CD4-positive, alpha-beta T cell treated with Interleukin-15 for 4 hours (primary cell): ENCODE measurements around the gene WDR77.

Experiments used
- DNase-seq: peaks from one replicate; pipeline ENCODE4 v3.0.0-alpha.2; 2020; ENCODE audit warnings: low spot score

The WDR77 gene

DNA sequence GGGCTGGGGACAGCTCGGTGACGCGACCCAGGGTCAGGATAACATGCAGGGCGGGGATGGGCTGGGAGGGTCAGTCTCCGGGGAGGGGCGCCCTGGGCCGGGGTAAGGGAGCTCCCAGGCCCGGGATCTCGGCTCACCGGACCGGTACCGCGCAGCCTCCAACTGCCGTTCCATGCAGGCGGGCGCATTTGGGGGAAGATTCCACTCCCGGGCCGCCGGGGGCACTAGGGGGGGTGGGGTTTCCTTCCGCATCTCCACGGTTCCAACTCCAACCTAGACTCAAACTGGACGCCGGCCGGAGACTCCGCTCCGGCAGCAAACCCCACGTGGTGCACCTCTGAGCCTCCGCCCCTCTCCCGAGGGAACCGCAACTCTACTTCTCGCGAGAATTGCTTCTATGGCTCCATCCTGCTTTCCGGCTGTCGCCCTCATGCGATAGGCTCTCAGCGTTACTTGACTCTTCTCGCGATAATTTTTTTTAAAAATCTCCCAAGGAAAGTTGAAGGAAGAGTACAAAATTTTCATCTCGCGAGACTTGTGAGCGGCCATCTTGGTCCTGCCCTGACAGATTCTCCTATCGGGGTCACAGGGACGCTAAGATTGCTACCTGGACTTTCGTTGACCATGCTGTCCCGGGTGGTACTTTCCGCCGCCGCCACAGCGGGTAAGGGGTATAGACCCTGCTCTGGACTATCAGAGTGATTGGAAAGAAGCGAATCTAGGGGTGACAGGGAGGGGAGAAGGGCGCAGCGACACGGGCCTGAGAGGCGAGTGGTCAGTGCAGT, at the start of gene WDR77, which contains the start of gene ATP5PB:
Gene WDR77, minus strand, starts transcription at position 339 of the 785 bp plus-strand sequence. Its CDS starts 87 bp downstream, at position 252.
Gene ATP5PB, plus strand, starts transcription at position 547 of the 785 bp plus-strand sequence. Its CDS starts 78 bp downstream, at position 625.
- DNase-seq = peak; percentile 97

DNA sequence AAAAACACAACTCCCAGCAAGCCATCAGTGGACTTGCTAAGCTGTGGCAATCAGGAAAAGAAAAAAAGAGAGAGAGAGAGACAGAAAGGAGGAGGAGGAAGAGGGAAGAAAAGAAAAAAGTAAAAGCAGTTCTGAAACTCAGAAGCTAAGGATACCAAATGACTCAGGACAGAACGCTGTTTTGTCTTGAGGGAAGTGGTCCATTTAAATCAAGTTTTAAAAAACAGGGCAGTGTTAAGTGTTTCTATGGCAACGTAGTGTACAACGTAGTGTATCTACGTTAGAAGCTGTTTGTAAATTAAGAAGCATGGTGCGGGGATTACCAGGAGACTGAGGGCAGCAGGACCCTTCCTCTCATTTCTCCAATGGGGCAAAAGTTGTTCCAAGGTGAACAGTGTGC, 48.5 kb upstream of the WDR77 start:
- DNase-seq = no peak

DNA sequence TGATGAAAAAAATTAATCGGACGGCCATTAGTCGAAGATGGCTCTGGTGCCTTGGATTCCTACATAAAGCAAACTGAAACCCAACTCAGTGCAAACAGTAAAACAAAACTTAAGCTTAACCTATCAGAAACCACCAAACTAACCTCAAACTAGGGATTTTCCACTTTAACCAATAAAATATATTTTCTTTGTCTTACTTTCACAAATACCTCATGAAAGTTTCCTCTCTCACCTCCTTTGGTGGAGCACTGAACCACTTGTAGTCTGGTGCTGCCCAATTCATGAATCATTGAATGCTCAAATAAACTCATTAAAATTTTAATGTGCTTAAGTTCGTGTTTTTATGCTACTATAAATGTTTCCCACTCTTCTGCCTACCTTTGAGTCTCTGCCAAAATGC, 47.3 kb upstream of the WDR77 start:
- DNase-seq = no peak

DNA sequence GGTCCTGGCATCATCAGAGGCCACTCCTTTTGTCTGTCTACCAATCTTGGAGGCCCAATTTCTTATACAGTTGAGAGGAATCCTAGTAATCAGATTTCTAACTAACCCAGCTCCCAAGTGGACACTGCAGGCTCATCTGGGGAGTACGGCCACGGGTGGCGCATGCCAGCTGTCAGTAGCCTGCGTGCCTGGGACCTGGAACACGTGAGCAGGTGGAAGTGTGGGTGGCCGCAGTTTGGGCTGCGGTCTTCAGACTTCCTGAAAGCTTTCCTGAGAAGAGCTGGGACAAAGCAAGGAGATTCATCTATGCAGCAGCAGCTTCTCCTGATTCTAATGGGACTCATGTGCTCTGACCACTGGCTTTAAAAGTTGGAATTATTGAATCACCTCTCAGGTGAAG, 42.0 kb upstream of the WDR77 start:
- DNase-seq = no peak

DNA sequence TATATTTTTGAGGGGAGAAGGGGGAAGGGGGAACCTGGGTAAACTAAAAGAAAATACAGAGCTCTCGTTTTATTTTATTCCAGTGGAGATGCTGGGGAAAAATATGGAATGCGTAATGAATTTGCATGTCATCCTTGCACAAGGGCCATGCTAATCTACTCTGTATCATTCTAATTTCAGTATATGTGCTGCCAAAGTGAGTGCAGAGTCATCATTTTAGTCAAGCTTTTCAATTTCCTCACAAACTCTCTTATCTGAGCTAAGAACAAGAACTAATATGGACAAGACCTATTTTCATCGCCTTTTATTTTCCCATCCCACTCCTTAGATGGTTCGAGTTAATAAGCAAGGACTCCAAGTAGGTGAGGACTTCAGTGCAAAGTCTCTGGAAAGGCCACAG, 41.2 kb upstream of the WDR77 start:
- DNase-seq = no peak

DNA sequence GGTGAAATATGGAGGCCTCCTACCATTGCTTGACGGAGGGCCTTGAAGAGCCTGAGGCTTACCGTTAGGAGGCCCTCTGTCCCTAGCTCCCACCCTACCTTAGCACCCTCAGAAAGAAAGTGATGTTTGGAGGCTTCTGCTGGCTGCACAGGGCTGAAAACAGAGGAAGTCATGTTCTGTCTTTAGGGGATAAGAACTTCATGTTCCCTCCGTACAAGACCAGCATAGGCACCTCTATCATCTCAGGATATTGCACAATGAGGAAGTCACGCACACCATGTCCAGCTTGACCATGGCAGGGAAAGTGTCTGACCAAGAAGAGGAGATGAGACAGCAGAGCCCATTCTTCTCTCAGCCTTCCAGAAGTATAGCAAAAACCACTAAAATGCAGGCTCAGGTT, 40.5 kb upstream of the WDR77 start:
- DNase-seq = no peak

DNA sequence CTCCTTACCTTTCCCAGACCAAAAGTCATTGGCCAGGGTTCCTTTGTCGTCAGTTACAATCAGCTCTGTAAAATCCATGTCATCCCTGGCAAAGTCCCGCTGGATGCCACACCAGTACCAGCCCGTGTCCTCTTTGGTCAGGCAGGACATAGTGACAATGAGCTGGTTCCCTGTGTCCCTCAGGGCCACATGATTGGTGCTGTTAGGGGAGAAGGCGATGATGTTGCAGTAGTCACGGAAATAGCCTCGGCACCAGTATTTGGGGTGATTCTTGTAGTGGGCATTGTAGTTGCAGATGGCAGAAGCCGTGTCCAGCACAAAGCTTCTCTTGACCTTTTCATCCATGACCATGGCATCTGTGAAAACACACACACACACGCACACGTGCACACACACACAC, 39.6 kb upstream of the WDR77 start:
- no peak for DNase-seq

DNA sequence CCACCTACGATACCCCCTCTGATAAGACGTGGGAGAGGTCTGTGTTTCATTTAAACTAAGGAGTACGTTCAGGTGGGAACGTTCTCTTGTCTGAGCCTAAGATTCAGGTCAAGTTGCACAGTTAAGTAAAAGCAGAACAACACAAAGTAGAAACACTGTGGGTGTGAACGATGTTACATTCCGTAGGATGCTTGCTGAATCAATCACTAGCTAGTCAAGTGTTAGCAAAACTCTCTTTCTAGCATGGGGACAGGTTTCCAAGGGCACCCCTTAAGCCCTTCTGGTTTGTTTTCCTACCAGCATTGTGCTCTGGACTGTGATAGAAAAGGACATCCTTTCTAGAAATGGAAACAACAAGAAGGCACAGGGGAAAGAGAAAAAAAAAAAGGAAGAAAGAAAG, 38.1 kb upstream of the WDR77 start:
- no peak for DNase-seq

DNA sequence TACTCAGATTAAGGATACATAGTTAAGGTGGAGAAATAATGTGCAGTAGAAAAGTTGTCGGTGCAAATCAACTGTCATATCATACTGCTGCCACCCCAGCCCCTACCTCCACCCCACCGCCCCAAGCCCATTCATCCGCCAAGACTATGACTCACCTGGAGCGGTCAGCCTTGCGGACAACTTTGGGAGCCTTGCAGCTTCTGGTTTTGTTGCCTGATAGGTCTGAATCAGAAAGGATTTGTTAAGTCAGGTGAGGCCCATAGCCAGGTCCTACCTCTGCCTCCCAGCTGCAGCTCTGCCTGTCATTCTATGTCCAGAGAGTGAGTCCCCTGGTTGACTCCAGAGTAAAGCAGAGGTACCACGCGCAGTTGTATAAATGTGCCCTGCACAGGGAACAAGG, 37.4 kb upstream of the WDR77 start:
- DNase-seq = no peak

DNA sequence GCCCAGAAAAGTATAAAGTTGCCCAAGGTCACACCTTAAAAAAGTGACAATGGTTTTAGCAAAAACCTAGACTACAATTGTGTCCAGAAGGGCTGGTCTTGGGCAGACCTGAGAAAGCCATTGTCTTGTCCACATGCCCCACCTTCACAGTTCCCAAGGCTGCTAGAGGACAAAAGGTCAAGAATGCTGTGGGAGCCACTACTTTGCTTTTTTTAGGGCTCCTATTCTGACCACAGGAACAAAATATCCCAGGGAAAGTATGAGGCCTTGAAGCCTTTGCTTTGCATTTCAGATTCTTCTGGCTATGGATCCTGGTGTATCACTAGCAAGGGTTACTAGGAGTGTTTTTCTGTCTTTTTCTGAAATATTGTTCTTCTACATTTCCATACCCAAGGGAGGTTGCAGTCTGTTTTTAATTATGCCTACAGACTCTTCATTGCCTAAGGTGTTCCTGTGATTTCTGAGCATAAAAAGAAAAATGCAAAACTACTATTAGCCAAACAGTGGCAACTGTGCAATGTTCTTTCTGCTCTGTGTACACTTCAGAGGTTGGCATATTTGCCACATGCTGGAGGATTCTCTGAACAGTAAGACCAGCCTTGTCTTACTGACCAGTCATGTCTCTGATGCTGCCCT, 35.5 kb upstream of the WDR77 start:
- no peak for DNase-seq

DNA sequence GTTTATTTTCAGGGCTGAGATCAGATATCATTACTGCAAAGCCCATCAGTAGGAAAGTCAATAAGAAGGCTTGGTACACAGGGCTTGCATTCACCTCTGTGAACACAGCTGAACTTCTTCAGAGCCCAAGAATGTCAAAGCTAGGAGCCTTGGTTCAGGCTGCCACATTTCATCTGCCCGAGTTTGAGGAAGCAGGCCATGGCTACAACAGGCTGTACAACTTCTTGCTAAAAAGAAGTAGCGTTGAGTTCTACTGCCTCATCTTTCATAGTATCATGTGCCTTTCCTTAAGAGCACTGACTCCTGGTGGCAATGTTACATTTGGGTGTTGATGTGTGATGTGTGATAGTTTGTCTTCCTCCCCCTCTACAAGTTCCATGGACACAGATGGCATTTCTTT, 34.8 kb upstream of the WDR77 start:
- DNase-seq = no peak

DNA sequence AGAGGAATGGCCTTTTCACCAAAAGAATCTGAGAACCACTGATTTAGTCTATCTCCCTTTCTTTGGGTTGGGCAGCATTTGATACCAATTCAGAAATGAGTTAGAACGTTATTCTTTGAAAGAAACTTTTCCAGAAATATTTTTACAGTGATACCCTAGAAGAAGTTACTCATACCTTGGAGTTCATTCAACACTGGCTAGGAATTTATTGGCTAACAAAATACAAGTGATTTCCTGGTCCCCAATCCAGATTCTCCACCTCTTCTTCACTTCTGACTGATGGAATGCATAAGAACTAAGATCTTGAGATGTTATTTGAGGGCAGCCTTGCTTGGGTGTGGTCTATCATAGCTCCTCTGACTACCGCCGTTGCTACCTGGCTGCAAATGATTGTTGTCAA, 34.1 kb upstream of the WDR77 start:
- DNase-seq = no peak

DNA sequence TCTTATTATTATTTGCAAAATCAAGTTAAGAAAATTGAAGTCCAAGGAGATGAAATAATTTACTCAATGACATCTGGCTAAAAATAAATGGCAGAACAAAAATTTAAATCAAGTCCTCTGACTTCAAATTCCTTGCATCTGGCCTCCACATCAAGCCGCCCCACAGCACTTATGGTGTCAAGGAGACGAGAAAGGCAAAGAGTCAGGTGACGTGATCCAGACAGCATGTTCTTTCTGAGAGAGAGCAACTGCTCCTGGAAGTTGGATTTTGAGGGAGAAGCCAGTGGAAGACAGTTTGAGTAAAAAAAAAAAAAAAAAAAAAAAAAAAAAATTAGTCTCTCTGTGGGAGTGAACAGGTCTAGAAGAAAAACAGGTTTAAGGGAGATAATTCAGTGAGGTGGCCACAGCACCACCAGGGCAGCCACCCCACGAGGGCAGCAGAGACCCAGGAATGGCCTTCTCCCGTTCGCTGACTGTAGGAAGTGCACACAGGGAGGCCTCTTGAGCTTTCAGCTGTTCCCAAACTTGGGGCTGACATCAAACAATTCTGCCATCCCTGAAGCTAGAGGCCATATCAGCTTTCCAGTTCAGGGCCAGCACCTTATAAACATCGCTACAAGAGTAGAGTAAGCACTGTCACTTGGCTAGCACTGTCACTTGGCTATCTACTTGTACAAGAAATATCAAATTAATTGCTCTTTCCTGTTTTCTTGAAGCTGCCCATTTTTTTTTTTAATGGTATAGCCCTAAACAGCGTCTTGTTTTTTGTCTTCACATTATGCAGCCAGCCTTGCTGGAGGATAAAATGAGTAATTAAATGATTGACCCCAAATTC, 32.5 kb upstream of the WDR77 start:
- DNase-seq = peak; percentile 60

DNA sequence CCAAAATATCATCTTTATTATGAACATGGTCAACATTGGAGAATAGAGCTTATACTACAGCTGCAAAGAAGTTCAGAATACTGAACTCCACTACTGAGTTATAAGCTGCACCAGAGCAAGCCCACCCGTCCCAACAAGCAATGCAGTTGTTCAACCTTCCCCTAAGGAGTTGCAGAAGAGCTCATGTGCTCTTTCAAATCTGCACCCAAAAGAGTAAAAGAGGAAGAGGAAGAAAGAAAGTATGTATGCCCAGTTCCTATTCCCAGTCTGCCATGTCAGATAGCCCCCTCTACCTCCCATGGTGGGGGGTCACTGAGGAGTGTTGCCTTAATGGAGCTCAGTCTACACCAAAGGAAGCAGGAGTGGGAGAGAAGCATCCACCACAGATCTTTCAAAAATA, 31.6 kb upstream of the WDR77 start:
- DNase-seq = no peak

DNA sequence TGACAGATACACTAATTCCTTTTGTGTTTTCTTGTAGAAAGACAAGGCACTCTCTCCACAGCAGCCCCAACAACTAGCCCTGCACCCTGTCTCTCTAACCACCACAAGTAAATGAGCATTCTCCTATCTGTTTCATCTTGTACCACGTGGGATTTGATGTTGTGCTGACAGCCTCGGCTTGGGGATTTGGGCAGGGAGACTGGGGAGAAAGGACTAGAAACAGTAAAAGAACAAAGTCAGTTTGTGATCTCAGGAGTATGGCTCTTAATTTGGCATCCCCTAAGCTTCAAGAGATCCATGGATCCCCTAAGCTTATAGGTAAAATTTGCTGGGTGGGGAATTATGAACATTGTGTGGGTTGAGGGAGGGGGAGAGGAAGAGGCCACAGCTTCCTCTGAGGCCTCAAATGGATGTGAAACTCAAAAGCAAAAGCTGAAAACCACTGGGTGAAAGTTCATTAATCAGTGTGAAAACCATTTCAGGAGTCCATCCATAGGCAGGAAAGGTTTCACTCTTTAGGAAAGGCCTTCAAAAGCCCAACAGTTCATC, 27.8 kb upstream of the WDR77 start:
- DNase-seq = peak; percentile 49

DNA sequence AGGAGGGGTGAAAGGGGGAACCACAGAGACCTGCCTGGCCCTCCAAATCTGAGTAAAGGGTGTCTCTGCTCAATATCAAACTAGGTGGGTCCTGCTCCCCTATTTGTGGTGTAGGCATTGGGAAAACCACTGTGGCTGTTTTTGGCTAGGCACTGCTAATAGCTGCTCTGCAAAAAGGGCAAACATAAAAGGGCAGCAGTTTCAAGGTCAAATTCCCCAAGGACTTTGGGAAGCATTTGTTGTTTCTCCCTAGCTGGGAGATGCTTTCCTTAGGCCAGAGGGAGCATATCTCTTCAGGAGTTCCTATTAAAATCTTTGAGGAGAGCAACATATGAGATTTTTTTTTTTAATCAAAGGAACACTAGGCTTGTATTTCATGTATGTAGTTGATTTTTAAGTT, 27.2 kb upstream of the WDR77 start:
- no peak for DNase-seq

DNA sequence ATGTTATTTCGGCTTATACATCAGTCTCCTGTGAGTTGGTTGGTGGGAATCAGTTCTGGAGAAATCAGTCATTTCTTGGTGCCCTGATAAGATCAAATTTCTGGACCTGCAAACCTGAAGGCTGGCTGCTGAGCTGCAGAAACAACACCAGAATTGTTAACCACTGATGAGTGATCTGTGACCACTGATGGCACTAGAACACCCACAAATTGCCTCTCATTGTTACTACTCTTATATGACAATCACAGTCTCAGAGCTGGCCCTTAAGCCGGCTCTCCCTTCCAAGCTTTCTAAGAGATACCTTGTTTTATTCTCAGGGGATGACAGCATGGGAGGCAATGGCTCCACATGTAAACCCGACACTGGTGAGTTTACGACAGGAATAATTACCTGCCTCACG, 26.6 kb upstream of the WDR77 start:
- peak; percentile 60 for DNase-seq

DNA sequence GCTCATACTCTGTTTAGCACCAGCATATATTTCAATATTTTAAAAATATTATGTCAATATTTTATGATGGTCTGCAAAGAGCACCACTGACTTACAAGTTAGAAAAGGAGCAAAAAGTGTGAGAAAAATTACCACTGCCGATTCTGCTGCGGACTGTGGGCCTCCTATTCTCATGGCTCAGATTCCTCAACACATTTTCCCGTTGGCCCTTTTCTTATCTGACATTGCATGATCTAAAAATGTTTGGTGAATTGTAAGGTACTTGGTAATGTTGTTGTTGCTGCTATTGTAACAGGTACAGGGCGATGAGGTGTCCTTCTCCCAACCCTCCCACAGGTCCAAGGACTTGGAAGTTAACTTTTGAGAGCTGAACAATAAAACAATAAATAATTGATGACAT, 25.5 kb upstream of the WDR77 start:
- no peak for DNase-seq

DNA sequence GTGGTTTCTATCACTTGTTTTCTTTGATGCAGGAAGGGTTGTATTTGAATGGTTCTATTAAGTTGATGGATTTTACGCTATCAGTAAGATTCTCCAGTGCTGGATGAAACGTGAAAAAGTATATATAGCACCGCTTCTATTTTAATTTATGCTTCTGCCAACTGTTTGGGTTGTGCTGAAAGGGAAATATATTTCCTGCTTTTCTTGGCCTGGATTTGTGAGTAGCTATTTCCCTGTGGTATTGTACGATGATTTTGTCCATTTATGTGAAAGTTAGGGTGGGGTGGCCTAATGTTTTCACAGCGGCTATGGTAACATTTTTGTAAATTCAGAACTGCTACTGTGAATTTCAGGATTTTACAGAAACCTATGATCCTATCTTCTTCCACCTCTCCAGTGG, 25.1 kb upstream of the WDR77 start:
- no peak for DNase-seq

DNA sequence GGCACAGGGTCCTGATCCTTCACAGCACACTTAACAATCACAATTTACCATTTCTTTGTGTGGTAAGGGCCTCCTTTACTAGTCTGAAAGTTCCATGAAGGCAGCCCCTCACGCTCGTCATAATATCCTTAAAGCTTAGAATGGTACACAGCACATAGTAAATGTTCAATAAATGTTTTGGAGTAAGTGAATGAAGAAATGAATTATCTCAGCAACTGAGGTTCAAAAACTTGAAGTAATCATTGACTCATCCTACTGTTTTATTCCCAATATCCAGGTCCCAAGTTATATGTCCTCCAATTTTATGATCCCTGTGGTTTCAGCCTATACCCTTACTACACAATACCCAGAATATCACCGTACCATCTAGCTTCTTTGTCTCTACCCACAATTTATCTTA, 22.5 kb upstream of the WDR77 start:
- DNase-seq = no peak

DNA sequence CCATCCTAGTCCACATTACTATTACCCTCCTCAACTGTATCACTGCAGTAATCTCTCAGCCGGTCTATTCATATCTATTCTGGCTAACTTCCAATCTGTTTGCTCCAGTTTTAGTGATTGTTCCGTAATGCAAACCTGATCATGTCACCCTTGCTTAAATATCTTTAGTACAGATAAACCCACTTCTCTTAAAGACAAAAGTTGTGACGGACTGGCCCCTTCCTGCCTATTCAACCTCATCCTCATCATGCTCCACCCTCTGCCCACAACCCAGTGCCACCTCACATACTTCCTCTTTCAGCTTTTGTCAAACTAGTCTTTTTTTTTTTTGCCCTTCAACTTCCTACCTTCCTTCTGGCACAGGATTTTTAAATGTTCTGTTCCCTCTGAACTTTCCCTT, 22.0 kb upstream of the WDR77 start:
- DNase-seq = peak; percentile 78

DNA sequence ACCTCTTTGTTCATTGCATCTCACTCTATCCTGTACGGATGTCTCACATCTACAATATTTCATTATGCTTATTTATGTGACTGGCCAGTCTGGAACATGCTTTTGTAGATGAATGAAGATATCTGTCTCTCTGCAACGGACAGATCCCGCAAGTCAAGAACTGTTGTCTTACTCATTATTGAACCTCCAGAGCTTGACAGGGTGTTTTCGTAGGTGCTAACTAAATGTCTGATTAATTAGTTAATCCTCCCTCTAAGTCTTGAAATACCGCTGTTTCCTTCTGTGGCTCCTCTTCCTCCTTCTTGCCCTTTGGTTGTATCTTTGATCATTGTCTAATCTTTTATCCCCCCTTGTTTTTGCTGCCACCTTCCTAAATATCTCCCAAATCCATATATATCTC, 21.5 kb upstream of the WDR77 start:
- no peak for DNase-seq

DNA sequence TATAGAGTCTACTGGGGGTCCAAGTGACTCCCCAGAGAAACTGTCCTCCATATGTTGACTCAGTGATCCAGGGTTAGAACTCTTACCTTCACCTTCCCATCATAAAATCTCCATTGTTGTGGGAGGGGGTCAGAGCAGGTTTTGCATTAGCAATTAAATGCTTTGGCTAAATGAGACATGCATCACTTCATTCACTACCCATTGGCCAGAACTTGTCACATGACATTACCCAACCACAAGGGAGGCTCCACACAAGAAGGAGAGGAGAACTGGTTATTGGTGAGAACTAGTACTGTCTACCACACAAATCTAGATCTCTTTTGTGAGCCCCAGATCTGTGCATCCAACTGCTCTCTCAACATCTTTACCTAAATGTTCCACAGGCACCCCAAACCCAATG, 20.5 kb upstream of the WDR77 start:
- DNase-seq = no peak
